Astrocyte (in vitro differentiated cells and primary cell): ENCODE measurements around the gene PCDHGA2. TPM values are rescaled to one million over a fixed set of nuclear protein-coding genes. Genes with fewer than 3 reads are reported as not detected.

Source experiments
- DNase-seq: peaks from one replicate; pipeline ENCODE4 v3.0.0-alpha.2; 2010; ENCODE audit warnings: low read depth
- FAIRE-seq: peaks from 2 replicates; lab custom pipeline; 2011; peaks lifted over from hg19 to GRCh38; lab: Jason Lieb, UNC
- H2AFZ ChIP-seq: 2 replicates; pipeline ENCODE4 v1.6.0; 2012; ENCODE audit warnings: low read depth, low read length, inconsistent platforms
- H3K27ac ChIP-seq: 2 replicates; pipeline ENCODE4 v1.5.1; 2011; ENCODE audit warnings: low read depth, low read length, inconsistent platforms
- H3K27me3 ChIP-seq: 2 replicates; pipeline ENCODE4 v1.6.0; 2011; ENCODE audit warnings: low read length, inconsistent platforms; ENCODE audit not compliant: insufficient read depth
- H3K36me3 ChIP-seq: 2 replicates; pipeline ENCODE4 v1.5.1; 2011; ENCODE audit warnings: low read length, inconsistent platforms; ENCODE audit not compliant: insufficient read depth
- H3K4me1 ChIP-seq: 2 replicates; pipeline ENCODE4 v1.5.1; 2011; ENCODE audit warnings: low read length, inconsistent platforms; ENCODE audit not compliant: insufficient read depth
- H3K4me2 ChIP-seq: 2 replicates; pipeline ENCODE4 v1.6.0; 2012; ENCODE audit warnings: low read length, inconsistent platforms
- H3K4me3 ChIP-seq: 2 replicates; pipeline ENCODE4 v1.5.1; 2011; ENCODE audit warnings: low read depth, mild to moderate bottlenecking, low read length, inconsistent platforms; ENCODE audit not compliant: insufficient read depth
- H3K79me2 ChIP-seq: 2 replicates; pipeline ENCODE4 v1.6.0; 2012; ENCODE audit warnings: mild to moderate bottlenecking, low read length, inconsistent platforms; ENCODE audit not compliant: insufficient read depth
- H3K9ac ChIP-seq: 2 replicates; pipeline ENCODE4 v1.6.0; 2012; ENCODE audit warnings: mild to moderate bottlenecking, low read length, inconsistent platforms
- H3K9me3 ChIP-seq: 2 replicates; pipeline ENCODE4 v1.5.1; 2012; ENCODE audit warnings: low read depth, mild to moderate bottlenecking, low read length, inconsistent platforms; ENCODE audit not compliant: insufficient read depth
- H4K20me1 ChIP-seq: 2 replicates; pipeline ENCODE4 v1.6.0; 2012; ENCODE audit warnings: low read length, inconsistent platforms; ENCODE audit not compliant: insufficient read depth
- H3K27ac Mint-ChIP-seq: one replicate; pipeline ENCODE4 v1.8.0; 2021; ENCODE audit warnings: mild to moderate bottlenecking, mixed read lengths; ENCODE audit not compliant: unreplicated experiment
- H3K27me3 Mint-ChIP-seq: one replicate; pipeline ENCODE4 v1.8.0; 2021; ENCODE audit warnings: low read depth, mixed read lengths; ENCODE audit not compliant: unreplicated experiment
- H3K36me3 Mint-ChIP-seq: one replicate; pipeline ENCODE4 v1.8.0; 2021; ENCODE audit warnings: low read depth, mixed read lengths; ENCODE audit not compliant: unreplicated experiment
- H3K4me1 Mint-ChIP-seq: one replicate; pipeline ENCODE4 v1.8.0; 2021; ENCODE audit warnings: low read depth, mixed read lengths; ENCODE audit not compliant: unreplicated experiment
- H3K4me3 Mint-ChIP-seq: one replicate; pipeline ENCODE4 v1.8.0; 2021; ENCODE audit warnings: mild to moderate bottlenecking, moderate library complexity, mixed read lengths; ENCODE audit not compliant: unreplicated experiment
- H3K9me3 Mint-ChIP-seq: one replicate; pipeline ENCODE4 v1.8.0; 2021; ENCODE audit warnings: mild to moderate bottlenecking, mixed read lengths; ENCODE audit not compliant: unreplicated experiment
- EZH2 ChIP-seq: IDR thresholded peaks from 2 replicates; pipeline ENCODE4 v1.6.1; 2012; ENCODE audit warnings: mild to moderate bottlenecking, low read length, inconsistent platforms; ENCODE audit not compliant: insufficient read depth
- total RNA-seq: library from RNA; stranded (reverse); gene quantifications from 2 replicates; pipeline ENCODE4 v1.2.1, GENCODE V29; 2021
- TF ChIP-seq, protein P1 (sequence below): IDR thresholded peaks from 2 replicates; pipeline ENCODE4 v1.5.1; 2011; ENCODE audit warnings: low read depth, mild to moderate bottlenecking, inconsistent platforms, low read length, moderate library complexity; ENCODE audit not compliant: insufficient read depth

PCDHGA2 gene
- total RNA-seq, 1 donor from 2014 or later, result 0.14 TPM

- Mint-ChIP-seq H3K36me3 (peaks cover 6% of the 10 kb centered on the region), H3K4me1 (no peaks in the 10 kb centered on the region), H3K4me3 (no peak overlapping the region), H3K27ac (no peak overlapping the region), H3K9me3 (peaks cover 52% of the 10 kb centered on the region), H3K27me3 (peaks cover 2% of the 10 kb centered on the region)
- no peaks in the 10 kb centered on the region for H3K79me2 ChIP-seq
- peaks cover 3% of the 10 kb centered on the region for H3K27me3 ChIP-seq
- H3K4me3 ChIP-seq, result no peak overlapping the region
- no peak overlapping the region for H3K9ac ChIP-seq
- H3K27ac ChIP-seq, result no peak overlapping the region
- TF ChIP-seq, protein P1, sequence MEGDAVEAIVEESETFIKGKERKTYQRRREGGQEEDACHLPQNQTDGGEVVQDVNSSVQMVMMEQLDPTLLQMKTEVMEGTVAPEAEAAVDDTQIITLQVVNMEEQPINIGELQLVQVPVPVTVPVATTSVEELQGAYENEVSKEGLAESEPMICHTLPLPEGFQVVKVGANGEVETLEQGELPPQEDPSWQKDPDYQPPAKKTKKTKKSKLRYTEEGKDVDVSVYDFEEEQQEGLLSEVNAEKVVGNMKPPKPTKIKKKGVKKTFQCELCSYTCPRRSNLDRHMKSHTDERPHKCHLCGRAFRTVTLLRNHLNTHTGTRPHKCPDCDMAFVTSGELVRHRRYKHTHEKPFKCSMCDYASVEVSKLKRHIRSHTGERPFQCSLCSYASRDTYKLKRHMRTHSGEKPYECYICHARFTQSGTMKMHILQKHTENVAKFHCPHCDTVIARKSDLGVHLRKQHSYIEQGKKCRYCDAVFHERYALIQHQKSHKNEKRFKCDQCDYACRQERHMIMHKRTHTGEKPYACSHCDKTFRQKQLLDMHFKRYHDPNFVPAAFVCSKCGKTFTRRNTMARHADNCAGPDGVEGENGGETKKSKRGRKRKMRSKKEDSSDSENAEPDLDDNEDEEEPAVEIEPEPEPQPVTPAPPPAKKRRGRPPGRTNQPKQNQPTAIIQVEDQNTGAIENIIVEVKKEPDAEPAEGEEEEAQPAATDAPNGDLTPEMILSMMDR, result no peak
- TF ChIP-seq EZH2, result no peak
- no peak overlapping the region for H2AFZ ChIP-seq
- H3K4me2 ChIP-seq, result no peak overlapping the region
- DNase-seq, result no peak
- no peak for FAIRE-seq
- no peaks in the 10 kb centered on the region for H3K4me1 ChIP-seq
- H3K36me3 ChIP-seq, result no peaks in the 10 kb centered on the region
- H3K9me3 ChIP-seq, result peaks cover 36% of the 10 kb centered on the region
- no peaks in the 10 kb centered on the region for H4K20me1 ChIP-seq
Measured at GRCh38 chr5:141342773-141343172, 4.2 kb downstream of the PCDHGA2 start.

GRCh38 chr5:141343242-141343952 lies 4.8 kb downstream of the PCDHGA2 start, which contains the start of gene PCDHGA3:
PCDHGA3 (plus strand) TSS chr5:141343829; CDS start chr5:141344034, 205 bp downstream.
- Mint-ChIP-seq H3K4me3 (no peak within 1 kb of the TSS), H3K4me1 (no peaks in the 10 kb centered on the region), H3K9me3 (peaks cover 49% of the 10 kb centered on the region), H3K27me3 (no peaks in the 10 kb centered on the region), H3K36me3 (peaks cover 6% of the 10 kb centered on the region), H3K27ac (no peak within 1 kb of the TSS)
- peak within 1 kb of the TSS; percentile 66 for H3K4me2 ChIP-seq
- H3K4me1 ChIP-seq, result no peaks in the 10 kb centered on the region
- FAIRE-seq, result no peak
- no peaks in the 10 kb centered on the region for H3K79me2 ChIP-seq
- TF ChIP-seq, protein P1, result peak; percentile 41
- TF ChIP-seq EZH2, result no peak
- no peak within 1 kb of the TSS for H3K27ac ChIP-seq
- H3K9ac ChIP-seq, result peak within 1 kb of the TSS; percentile 53
- peak within 1 kb of the TSS; percentile 76 for H2AFZ ChIP-seq
- peaks cover 3% of the 10 kb centered on the region for H3K27me3 ChIP-seq
- peak; percentile 55 for DNase-seq
- H3K4me3 ChIP-seq, result peak within 1 kb of the TSS; percentile 54
- H3K36me3 ChIP-seq, result no peaks in the 10 kb centered on the region
- peaks cover 36% of the 10 kb centered on the region for H3K9me3 ChIP-seq
- H4K20me1 ChIP-seq, result no peaks in the 10 kb centered on the region

DNA sequence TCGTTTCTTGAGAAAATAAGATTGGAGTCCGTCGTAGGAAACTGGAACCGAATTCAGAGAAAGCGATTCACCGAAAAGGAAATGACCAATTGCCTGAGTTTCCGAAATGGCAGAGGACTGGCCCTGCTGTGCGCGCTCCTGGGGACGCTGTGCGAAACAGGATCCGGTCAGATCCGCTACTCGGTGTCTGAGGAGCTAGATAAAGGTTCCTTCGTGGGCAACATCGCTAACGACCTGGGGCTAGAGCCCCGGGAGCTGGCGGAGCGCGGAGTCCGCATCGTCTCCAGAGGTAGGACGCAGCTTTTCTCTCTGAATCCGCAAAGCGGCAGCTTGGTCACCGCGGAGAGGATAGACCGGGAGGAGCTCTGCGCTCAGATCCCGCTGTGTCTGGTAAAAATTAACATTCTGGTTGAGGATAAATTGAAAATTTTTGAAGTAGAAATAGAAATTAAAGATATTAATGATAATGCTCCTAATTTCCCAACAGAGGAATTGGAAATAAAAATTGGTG lies 5.4 kb downstream of the PCDHGA2 start:
- H3K4me3 Mint-ChIP-seq, result no peak overlapping the region
- no peak for FAIRE-seq
- no peaks in the 10 kb centered on the region for H3K27me3 Mint-ChIP-seq
- no peak overlapping the region for H3K27ac ChIP-seq
- no peak for DNase-seq
- peaks cover 33% of the 10 kb centered on the region for H3K9me3 ChIP-seq
- H3K9me3 Mint-ChIP-seq, result peaks cover 44% of the 10 kb centered on the region
- peak overlapping the region; percentile 53 for H3K9ac ChIP-seq
- no peaks in the 10 kb centered on the region for H3K4me1 ChIP-seq
- peak overlapping the region; percentile 54 for H3K4me3 ChIP-seq
- H3K27ac Mint-ChIP-seq, result no peak overlapping the region
- H2AFZ ChIP-seq, result peak overlapping the region; percentile 76
- no peaks in the 10 kb centered on the region for H3K36me3 ChIP-seq
- no peaks in the 10 kb centered on the region for H3K4me1 Mint-ChIP-seq
- H3K4me2 ChIP-seq, result peak overlapping the region; percentile 66
- no peaks in the 10 kb centered on the region for H3K79me2 ChIP-seq
- H4K20me1 ChIP-seq, result no peaks in the 10 kb centered on the region
- peaks cover 6% of the 10 kb centered on the region for H3K36me3 Mint-ChIP-seq
- TF ChIP-seq, protein P1, result no peak
- no peak for TF ChIP-seq EZH2
- peaks cover 3% of the 10 kb centered on the region for H3K27me3 ChIP-seq
